NCI-H82 (cell line): ENCODE results near the gene RHOB.

ENCODE experiments used
- DNase-seq: peaks from one replicate; lab custom pipeline; 2025; lab: John Stamatoyannopoulos, UW

The RHOB gene

GRCh38 chr2:20494241-20494640, 47.4 kb downstream of the RHOB start:
- no peak for DNase-seq

- DNase-seq, result no peak
These were observed 49.4 kb downstream of the RHOB start for GRCh38 chr2:20496076-20496872.

GRCh38 chr2:20496942-20497341, 50.1 kb downstream of the RHOB start:
- DNase-seq, result no peak
